Vein endothelial cell (primary cell): ENCODE measurements around the gene SPTLC3. TPM values are rescaled to one million over a fixed set of nuclear protein-coding genes. Genes with fewer than 3 reads are reported as not detected.

Experiments
- total RNA-seq: library from RNA; depleted of rRNA; stranded (reverse); fragments of >200 nt; gene quantifications from 2 replicates; pipeline ENCODE4 v1.2.3, GENCODE V29; 2012

SPTLC3 gene
- 0.65 and 0.96 TPM in 2 replicates for total RNA-seq

DNA sequence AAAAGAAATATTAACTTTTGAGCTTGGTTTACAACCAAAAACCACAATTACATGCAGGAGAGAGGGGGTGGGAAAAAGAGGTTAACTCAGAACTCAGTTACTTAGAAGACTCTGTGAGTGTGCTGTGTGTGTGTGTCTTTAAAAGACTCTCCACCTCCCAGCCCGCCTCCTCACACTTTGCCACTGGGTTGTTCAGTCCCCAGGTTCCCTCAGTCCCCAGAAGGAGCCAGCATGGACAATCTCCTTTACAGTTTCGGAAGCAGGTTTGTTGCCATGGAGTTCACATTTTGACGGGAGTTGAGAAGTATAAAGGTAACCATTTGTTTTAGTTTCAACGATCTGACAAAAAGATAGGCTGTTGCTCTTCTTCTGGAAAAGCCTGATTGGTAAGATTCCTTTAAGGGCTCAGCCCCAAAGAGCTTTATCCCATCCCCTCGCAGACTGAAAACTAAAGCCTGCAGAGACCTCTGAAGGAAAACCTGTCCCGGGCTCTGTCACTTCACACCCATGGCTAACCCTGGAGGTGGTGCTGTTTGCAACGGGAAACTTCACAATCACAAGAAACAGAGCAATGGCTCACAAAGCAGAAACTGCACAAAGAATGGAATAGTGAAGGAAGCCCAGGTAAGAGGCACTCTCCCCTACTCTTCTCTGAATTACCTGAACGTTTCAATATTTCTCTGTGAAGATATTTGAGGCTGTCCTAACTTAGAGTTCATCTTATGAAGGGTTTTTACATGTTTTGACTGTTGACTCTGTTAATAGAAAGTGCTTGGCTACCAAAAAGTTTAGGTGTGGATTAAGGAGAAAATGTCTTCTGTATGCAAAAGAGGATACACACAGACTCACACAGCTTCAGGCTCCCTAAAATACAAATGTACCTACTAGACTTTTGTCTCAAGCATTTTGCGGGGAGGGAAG lies at the start of gene SPTLC3:
Gene SPTLC3 (plus strand): TSS at position 212 of the 921 bp plus-strand sequence. CDS start 296 bp downstream, at position 508.

Other genes starting within 250 kb of the SPTLC3 start
- gene ISM1, start 212.3 kb downstream of the SPTLC3 start, total RNA-seq, result not detected in 2 replicates